NK-92 (cell line): ENCODE data around the gene TP53BP2.
"Not testable (repeated sequence)": the region's sequence is repeated elsewhere in the genome, so short reads cannot be mapped to it uniquely, and the experiment has no call there.

Source experiments
- DNase-seq: peaks from one replicate; lab custom pipeline; 2025; ENCODE audit not compliant: unreplicated experiment; lab: John Stamatoyannopoulos, UW

Gene TP53BP2

GRCh38 chr1:223853275-223853674 is 7.5 kb upstream of the TP53BP2 start:
- DNase-seq: no peak

GRCh38 chr1:223852337-223852736 is 6.6 kb upstream of the TP53BP2 start:
- no peak for DNase-seq

- DNase-seq: no peak
Observed at GRCh38 chr1:223849352-223850254, 3.9 kb upstream of the TP53BP2 start.

- no peak for DNase-seq
Observed at GRCh38 chr1:223848536-223848935, 2.8 kb upstream of the TP53BP2 start.

- no peak for DNase-seq
Observed at GRCh38 chr1:223847781-223848345, 2.1 kb upstream of the TP53BP2 start.

GRCh38 chr1:223845037-223845809 is 524 bp downstream of the TP53BP2 start:
- DNase-seq: no peak

GRCh38 chr1:223844787-223845036 is 1.0 kb downstream of the TP53BP2 start:
- DNase-seq: no peak

GRCh38 chr1:223843934-223844786 is 1.6 kb downstream of the TP53BP2 start:
- DNase-seq: no peak

- DNase-seq: no peak
Observed at GRCh38 chr1:223842784-223843183, 3.0 kb downstream of the TP53BP2 start.

GRCh38 chr1:223841977-223842623 is 3.6 kb downstream of the TP53BP2 start:
- DNase-seq: not testable (repeated sequence)

GRCh38 chr1:223840254-223840653 is 5.5 kb downstream of the TP53BP2 start:
- DNase-seq: no peak

GRCh38 chr1:223838125-223838854 is 7.5 kb downstream of the TP53BP2 start:
- DNase-seq: no peak

- DNase-seq: no peak
Observed at GRCh38 chr1:223837687-223838086, 8.1 kb downstream of the TP53BP2 start.

GRCh38 chr1:223837206-223837605 is 8.5 kb downstream of the TP53BP2 start:
- DNase-seq: no peak

GRCh38 chr1:223836586-223836985 is 9.2 kb downstream of the TP53BP2 start:
- DNase-seq: no peak

- no peak for DNase-seq
Observed at GRCh38 chr1:223835754-223836153, 10.0 kb downstream of the TP53BP2 start.

GRCh38 chr1:223834660-223835263 is 11.0 kb downstream of the TP53BP2 start:
- DNase-seq: no peak

- no peak for DNase-seq
Observed at GRCh38 chr1:223833948-223834347, 11.8 kb downstream of the TP53BP2 start.

GRCh38 chr1:223832637-223832943 is 13.2 kb downstream of the TP53BP2 start:
- no peak for DNase-seq
